Measurements from ENCODE around the gene MRGPRD. TPM values are rescaled to one million over a fixed set of nuclear protein-coding genes. Genes with fewer than 3 reads are reported as not detected.

The MRGPRD gene
- total and polyA plus RNA-seq, 2 of the 8 experiments (the other 6 are each of a cell fraction or from before 2014, with no cell fraction given) = not detected

DNA sequence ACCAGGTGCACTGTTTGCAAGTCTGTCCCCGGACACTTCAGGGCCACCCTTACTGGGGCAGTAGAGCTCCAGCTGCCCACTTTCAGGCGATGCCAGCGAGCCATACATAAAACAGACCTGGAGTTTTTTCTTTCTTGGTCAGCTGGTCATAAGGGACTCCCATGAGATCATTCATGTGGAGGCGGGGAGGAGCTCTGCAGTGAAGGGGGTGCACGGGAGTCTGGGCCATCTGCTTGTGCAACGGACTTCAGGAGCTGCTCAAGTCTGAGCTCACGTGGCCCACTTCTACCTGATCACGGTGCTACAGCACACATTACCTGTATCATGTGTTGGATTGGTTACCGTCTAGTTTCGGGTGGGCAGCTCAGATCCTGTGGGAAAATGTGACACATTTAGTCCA, 41.5 kb upstream of the MRGPRD start (continued):
- TF ChIP-seq, protein P1, sequence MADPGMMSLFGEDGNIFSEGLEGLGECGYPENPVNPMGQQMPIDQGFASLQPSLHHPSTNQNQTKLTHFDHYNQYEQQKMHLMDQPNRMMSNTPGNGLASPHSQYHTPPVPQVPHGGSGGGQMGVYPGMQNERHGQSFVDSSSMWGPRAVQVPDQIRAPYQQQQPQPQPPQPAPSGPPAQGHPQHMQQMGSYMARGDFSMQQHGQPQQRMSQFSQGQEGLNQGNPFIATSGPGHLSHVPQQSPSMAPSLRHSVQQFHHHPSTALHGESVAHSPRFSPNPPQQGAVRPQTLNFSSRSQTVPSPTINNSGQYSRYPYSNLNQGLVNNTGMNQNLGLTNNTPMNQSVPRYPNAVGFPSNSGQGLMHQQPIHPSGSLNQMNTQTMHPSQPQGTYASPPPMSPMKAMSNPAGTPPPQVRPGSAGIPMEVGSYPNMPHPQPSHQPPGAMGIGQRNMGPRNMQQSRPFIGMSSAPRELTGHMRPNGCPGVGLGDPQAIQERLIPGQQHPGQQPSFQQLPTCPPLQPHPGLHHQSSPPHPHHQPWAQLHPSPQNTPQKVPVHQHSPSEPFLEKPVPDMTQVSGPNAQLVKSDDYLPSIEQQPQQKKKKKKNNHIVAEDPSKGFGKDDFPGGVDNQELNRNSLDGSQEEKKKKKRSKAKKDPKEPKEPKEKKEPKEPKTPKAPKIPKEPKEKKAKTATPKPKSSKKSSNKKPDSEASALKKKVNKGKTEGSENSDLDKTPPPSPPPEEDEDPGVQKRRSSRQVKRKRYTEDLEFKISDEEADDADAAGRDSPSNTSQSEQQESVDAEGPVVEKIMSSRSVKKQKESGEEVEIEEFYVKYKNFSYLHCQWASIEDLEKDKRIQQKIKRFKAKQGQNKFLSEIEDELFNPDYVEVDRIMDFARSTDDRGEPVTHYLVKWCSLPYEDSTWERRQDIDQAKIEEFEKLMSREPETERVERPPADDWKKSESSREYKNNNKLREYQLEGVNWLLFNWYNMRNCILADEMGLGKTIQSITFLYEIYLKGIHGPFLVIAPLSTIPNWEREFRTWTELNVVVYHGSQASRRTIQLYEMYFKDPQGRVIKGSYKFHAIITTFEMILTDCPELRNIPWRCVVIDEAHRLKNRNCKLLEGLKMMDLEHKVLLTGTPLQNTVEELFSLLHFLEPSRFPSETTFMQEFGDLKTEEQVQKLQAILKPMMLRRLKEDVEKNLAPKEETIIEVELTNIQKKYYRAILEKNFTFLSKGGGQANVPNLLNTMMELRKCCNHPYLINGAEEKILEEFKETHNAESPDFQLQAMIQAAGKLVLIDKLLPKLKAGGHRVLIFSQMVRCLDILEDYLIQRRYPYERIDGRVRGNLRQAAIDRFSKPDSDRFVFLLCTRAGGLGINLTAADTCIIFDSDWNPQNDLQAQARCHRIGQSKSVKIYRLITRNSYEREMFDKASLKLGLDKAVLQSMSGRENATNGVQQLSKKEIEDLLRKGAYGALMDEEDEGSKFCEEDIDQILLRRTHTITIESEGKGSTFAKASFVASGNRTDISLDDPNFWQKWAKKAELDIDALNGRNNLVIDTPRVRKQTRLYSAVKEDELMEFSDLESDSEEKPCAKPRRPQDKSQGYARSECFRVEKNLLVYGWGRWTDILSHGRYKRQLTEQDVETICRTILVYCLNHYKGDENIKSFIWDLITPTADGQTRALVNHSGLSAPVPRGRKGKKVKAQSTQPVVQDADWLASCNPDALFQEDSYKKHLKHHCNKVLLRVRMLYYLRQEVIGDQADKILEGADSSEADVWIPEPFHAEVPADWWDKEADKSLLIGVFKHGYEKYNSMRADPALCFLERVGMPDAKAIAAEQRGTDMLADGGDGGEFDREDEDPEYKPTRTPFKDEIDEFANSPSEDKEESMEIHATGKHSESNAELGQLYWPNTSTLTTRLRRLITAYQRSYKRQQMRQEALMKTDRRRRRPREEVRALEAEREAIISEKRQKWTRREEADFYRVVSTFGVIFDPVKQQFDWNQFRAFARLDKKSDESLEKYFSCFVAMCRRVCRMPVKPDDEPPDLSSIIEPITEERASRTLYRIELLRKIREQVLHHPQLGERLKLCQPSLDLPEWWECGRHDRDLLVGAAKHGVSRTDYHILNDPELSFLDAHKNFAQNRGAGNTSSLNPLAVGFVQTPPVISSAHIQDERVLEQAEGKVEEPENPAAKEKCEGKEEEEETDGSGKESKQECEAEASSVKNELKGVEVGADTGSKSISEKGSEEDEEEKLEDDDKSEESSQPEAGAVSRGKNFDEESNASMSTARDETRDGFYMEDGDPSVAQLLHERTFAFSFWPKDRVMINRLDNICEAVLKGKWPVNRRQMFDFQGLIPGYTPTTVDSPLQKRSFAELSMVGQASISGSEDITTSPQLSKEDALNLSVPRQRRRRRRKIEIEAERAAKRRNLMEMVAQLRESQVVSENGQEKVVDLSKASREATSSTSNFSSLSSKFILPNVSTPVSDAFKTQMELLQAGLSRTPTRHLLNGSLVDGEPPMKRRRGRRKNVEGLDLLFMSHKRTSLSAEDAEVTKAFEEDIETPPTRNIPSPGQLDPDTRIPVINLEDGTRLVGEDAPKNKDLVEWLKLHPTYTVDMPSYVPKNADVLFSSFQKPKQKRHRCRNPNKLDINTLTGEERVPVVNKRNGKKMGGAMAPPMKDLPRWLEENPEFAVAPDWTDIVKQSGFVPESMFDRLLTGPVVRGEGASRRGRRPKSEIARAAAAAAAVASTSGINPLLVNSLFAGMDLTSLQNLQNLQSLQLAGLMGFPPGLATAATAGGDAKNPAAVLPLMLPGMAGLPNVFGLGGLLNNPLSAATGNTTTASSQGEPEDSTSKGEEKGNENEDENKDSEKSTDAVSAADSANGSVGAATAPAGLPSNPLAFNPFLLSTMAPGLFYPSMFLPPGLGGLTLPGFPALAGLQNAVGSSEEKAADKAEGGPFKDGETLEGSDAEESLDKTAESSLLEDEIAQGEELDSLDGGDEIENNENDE (IDR thresholded peaks at IDR 0.05; ENCODE audit: insufficient replicate concordance, low read length) = no peak
- TF ChIP-seq EZH2 (IDR thresholded peaks at IDR 0.05; ENCODE audit: low read depth, low read length, severe bottlenecking) = no peak
- TF ChIP-seq NRF1 (IDR thresholded peaks at IDR 0.05; ENCODE audit: low read depth, low read length) = no peak

All from H1 (cell line).